ENCODE results near the gene TUB. TPM values are rescaled to one million over a fixed set of nuclear protein-coding genes. Genes with fewer than 3 reads are reported as not detected.

TUB gene
- total RNA-seq, 2 experiments from 2014 or later = 0.19 to 0.34 TPM

GRCh38 chr11:8059571-8060011 is 21.4 kb upstream of the TUB start:
- H3K9me3 Mint-ChIP-seq = no peaks in the 10 kb centered on the region
- DNase-seq = no peak
- H3K27me3 Mint-ChIP-seq = no peaks in the 10 kb centered on the region
- no peak overlapping the region for H3K27ac Mint-ChIP-seq
- H3K36me3 Mint-ChIP-seq = no peaks in the 10 kb centered on the region
- peaks cover 6% of the 10 kb centered on the region for H3K4me1 Mint-ChIP-seq
- H3K4me3 Mint-ChIP-seq = no peak overlapping the region

- Mint-ChIP-seq H3K36me3 (no peaks in the 10 kb centered on the region), H3K4me1 (peaks cover 6% of the 10 kb centered on the region), H3K4me3 (no peak overlapping the region), H3K27me3 (no peaks in the 10 kb centered on the region), H3K9me3 (no peaks in the 10 kb centered on the region), H3K27ac (no peak overlapping the region)
- no peak for DNase-seq
Measured at GRCh38 chr11:8060146-8060719, 20.8 kb upstream of the TUB start.

DNA sequence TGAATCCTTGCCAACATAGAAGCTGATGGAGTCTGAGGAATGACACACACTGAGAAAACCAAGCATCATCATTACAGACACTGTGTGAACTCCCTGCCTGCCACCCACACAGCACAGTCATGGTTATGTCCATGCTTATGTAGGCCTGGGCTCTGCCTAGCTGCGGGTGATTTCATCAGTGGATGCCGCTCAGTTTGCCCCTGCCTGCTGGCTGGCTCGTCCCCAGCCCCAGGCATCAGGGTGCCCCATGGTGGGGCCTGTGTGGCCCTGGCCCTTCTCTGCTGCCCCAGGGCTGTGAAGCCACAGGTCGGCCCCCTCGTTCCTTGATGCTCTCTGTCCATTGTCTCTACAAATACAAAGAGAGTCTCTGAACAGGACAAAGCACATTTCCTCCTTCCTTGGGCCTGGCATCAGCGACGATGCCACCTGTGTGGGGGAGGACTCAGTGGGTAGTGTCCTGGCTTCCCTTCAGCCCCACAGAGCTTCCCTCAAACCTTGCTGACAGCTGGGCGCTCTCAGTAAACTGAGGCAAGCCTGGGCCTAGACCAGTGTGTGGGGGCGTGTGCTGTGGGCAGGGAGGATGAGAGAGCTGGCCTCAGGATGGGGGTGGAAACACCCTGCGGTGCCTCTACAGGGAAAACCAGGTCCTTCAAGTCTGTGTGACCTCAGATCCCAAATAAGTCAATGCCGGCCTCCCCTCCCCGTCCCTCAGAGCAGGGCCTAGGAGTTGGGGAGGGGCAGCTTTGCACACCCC is 20.0 kb upstream of the TUB start:
- H3K9me3 Mint-ChIP-seq = no peaks in the 10 kb centered on the region
- H3K4me3 Mint-ChIP-seq = no peak overlapping the region
- DNase-seq = no peak
- H3K27me3 Mint-ChIP-seq = no peaks in the 10 kb centered on the region
- no peak overlapping the region for H3K27ac Mint-ChIP-seq
- peaks cover 6% of the 10 kb centered on the region for H3K4me1 Mint-ChIP-seq
- no peaks in the 10 kb centered on the region for H3K36me3 Mint-ChIP-seq

GRCh38 chr11:8061555-8062428 is 19.2 kb upstream of the TUB start:
- Mint-ChIP-seq H3K36me3 (no peaks in the 10 kb centered on the region), H3K9me3 (no peaks in the 10 kb centered on the region), H3K4me1 (no peaks in the 10 kb centered on the region), H3K27ac (no peak overlapping the region), H3K4me3 (no peak overlapping the region), H3K27me3 (no peaks in the 10 kb centered on the region)
- no peak for DNase-seq

- no peaks in the 10 kb centered on the region for H3K4me1 Mint-ChIP-seq
- H3K27ac Mint-ChIP-seq = no peak overlapping the region
- H3K9me3 Mint-ChIP-seq = no peaks in the 10 kb centered on the region
- no peaks in the 10 kb centered on the region for H3K27me3 Mint-ChIP-seq
- no peak overlapping the region for H3K4me3 Mint-ChIP-seq
- no peaks in the 10 kb centered on the region for H3K36me3 Mint-ChIP-seq
- no peak for DNase-seq
Measured at GRCh38 chr11:8062781-8063257, 18.2 kb upstream of the TUB start.

DNA sequence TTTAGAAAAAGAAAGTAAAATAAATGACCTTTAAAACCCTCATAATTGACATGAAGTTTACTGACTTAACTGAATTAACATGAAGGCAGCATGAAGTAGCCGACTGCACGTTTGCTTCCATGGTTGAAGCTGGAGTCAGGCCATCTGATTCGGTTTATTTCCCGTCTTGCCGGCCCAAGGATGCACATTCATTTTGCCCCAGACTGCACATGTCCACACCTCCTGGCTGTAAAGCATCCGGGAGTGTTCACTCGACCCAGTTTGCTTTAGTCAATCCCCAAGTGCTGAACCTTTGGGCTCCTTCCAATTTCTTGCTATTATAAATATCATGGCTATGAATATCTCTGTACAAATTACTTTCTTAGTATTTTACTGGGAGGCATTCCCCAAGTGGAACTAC is 17.7 kb upstream of the TUB start:
- no peaks in the 10 kb centered on the region for H3K4me1 Mint-ChIP-seq
- H3K27me3 Mint-ChIP-seq = no peaks in the 10 kb centered on the region
- H3K4me3 Mint-ChIP-seq = no peak overlapping the region
- DNase-seq = no peak
- H3K36me3 Mint-ChIP-seq = no peaks in the 10 kb centered on the region
- no peak overlapping the region for H3K27ac Mint-ChIP-seq
- no peaks in the 10 kb centered on the region for H3K9me3 Mint-ChIP-seq

- no peak for DNase-seq
- peaks cover 7% of the 10 kb centered on the region for H3K27me3 Mint-ChIP-seq
- H3K36me3 Mint-ChIP-seq = no peaks in the 10 kb centered on the region
- no peak overlapping the region for H3K4me3 Mint-ChIP-seq
- H3K27ac Mint-ChIP-seq = no peak overlapping the region
- no peaks in the 10 kb centered on the region for H3K9me3 Mint-ChIP-seq
- H3K4me1 Mint-ChIP-seq = no peaks in the 10 kb centered on the region
Measured at GRCh38 chr11:8065031-8065430, 16.0 kb upstream of the TUB start.

GRCh38 chr11:8066036-8066910 is 14.7 kb upstream of the TUB start:
- no peak for DNase-seq
- H3K9me3 Mint-ChIP-seq = no peaks in the 10 kb centered on the region
- H3K27ac Mint-ChIP-seq = no peak overlapping the region
- H3K27me3 Mint-ChIP-seq = peaks cover 9% of the 10 kb centered on the region
- no peaks in the 10 kb centered on the region for H3K4me1 Mint-ChIP-seq
- no peaks in the 10 kb centered on the region for H3K36me3 Mint-ChIP-seq
- H3K4me3 Mint-ChIP-seq = no peak overlapping the region

DNA sequence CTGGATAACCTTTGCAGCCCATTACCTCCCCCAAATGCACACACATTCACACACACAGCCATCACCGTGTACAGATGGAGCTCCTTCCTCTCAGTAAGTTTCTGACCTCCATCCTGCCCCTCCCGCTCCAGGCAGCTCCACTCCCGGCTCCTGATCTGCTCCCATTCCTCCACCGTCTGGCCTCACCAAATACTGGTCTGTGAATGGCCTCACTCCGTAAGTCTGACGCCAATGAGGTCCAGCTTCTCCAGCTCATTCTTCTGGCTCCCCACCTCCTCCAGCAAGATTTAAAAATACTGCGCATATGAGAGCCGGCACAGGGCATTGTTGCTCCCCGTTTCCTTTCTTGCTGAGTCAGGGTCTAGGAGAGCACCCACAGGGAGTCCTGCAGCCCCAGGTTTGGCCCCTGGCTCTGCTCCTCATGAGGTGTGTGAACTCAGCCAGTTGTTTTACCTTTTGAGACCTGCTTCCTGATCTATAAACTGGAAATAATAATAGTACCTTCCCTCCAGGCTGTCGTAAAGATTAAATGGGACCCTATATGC is 14.0 kb upstream of the TUB start:
- peaks cover 12% of the 10 kb centered on the region for H3K27me3 Mint-ChIP-seq
- no peaks in the 10 kb centered on the region for H3K36me3 Mint-ChIP-seq
- H3K4me1 Mint-ChIP-seq = no peaks in the 10 kb centered on the region
- H3K9me3 Mint-ChIP-seq = no peaks in the 10 kb centered on the region
- H3K4me3 Mint-ChIP-seq = no peak overlapping the region
- H3K27ac Mint-ChIP-seq = no peak overlapping the region
- no peak for DNase-seq

- Mint-ChIP-seq H3K4me1 (no peaks in the 10 kb centered on the region), H3K27me3 (peaks cover 14% of the 10 kb centered on the region), H3K9me3 (no peaks in the 10 kb centered on the region), H3K36me3 (no peaks in the 10 kb centered on the region), H3K27ac (no peak overlapping the region), H3K4me3 (no peak overlapping the region)
- no peak for DNase-seq
Measured at GRCh38 chr11:8067567-8067928, 13.5 kb upstream of the TUB start.

GRCh38 chr11:8067929-8068575 is 13.0 kb upstream of the TUB start:
- no peak overlapping the region for H3K4me3 Mint-ChIP-seq
- no peaks in the 10 kb centered on the region for H3K9me3 Mint-ChIP-seq
- peaks cover 19% of the 10 kb centered on the region for H3K27me3 Mint-ChIP-seq
- no peak overlapping the region for H3K27ac Mint-ChIP-seq
- no peak for DNase-seq
- no peaks in the 10 kb centered on the region for H3K4me1 Mint-ChIP-seq
- no peaks in the 10 kb centered on the region for H3K36me3 Mint-ChIP-seq

- Mint-ChIP-seq H3K27me3 (peaks cover 26% of the 10 kb centered on the region), H3K4me3 (no peak overlapping the region), H3K27ac (no peak overlapping the region), H3K9me3 (no peaks in the 10 kb centered on the region), H3K36me3 (no peaks in the 10 kb centered on the region), H3K4me1 (no peaks in the 10 kb centered on the region)
- DNase-seq = no peak
Measured at GRCh38 chr11:8068605-8069221, 12.3 kb upstream of the TUB start.

GRCh38 chr11:8069771-8070170 is 11.2 kb upstream of the TUB start:
- H3K9me3 Mint-ChIP-seq = no peaks in the 10 kb centered on the region
- DNase-seq = no peak
- no peak overlapping the region for H3K27ac Mint-ChIP-seq
- no peaks in the 10 kb centered on the region for H3K4me1 Mint-ChIP-seq
- H3K4me3 Mint-ChIP-seq = no peak overlapping the region
- H3K36me3 Mint-ChIP-seq = no peaks in the 10 kb centered on the region
- peaks cover 31% of the 10 kb centered on the region for H3K27me3 Mint-ChIP-seq

Measured in activated naive CD8-positive, alpha-beta T cell treated with anti-CD3 and anti-CD28 coated beads for 36 hours (primary cell).